Uterus (tissue), 4 donors: ENCODE measurements around the gene COL11A1. TPM values are rescaled to one million over a fixed set of nuclear protein-coding genes. Genes with fewer than 3 reads are reported as not detected.

Experiments used
- DNase-seq, 2 donors: peaks; one replicate each; pipeline ENCODE4 v3.0.0-alpha.2; 2019 to 2020
- H3K27ac ChIP-seq, 2 donors: fragments of 200-600 bp; sonication (generic); 1 replicate in 1 of 2; 2 replicates in 1 of 2; pipeline ENCODE4 v1.5.1; 2016 to 2018
- H3K27me3 ChIP-seq, 2 donors: fragments of 200-600 bp; sonication (generic); one replicate each; pipeline ENCODE4 v1.5.1; 2018 to 2019; ENCODE audit warnings: control low read depth in 1 of 2
- H3K36me3 ChIP-seq, 2 donors: fragments of 200-600 bp; sonication (generic); one replicate each; pipeline ENCODE4 v1.5.1; 2019; ENCODE audit warnings: control low read depth in 1 of 2
- H3K4me1 ChIP-seq, 2 donors: fragments of 200-600 bp; sonication (generic); one replicate each; pipeline ENCODE4 v1.5.1; 2018 to 2019; ENCODE audit warnings: control low read depth in 1 of 2
- H3K4me3 ChIP-seq, 2 donors: fragments of 200-600 bp; sonication (generic); 1 replicate in 1 of 2; 2 replicates in 1 of 2; pipeline ENCODE4 v1.5.1; 2018 to 2019; ENCODE audit warnings: mild to moderate bottlenecking in 1 of 2
- H3K9me3 ChIP-seq, 2 donors: fragments of 200-600 bp; sonication (generic); one replicate each; pipeline ENCODE4 v1.5.1; 2019; ENCODE audit warnings: control low read depth in 1 of 2
- POLR2A ChIP-seq, 2 donors: fragments of 450-650 bp; IDR thresholded peaks; one replicate each; pipeline ENCODE4 v1.6.1; 2016; ENCODE audit warnings: antibody characterized with exemption in 2 of 2, mild to moderate bottlenecking in 1 of 2, moderate library complexity in 1 of 2
- intact Hi-C: fragments of 100-400 bp; cut with DNase I; formaldehyde crosslinking; loops from one replicate; pipeline ENCODE4 v1.15.1; 2023; ENCODE audit warnings: low total_unique reads
- total RNA-seq, 4 donors: library from RNA; depleted of rRNA in 3 of 4; stranded (reverse); fragments of >200 nt in 3 of 4; gene quantifications; one replicate each; pipeline versions ENCODE4 v1.1.0 to v1.2.4, GENCODE V29; 2014 to 2023
- TF ChIP-seq, protein P1 (sequence below), 4 experiments: fragments of 200-600 bp in 2 of 4; fragments of 450-650 bp in 2 of 4; sonication (generic) in 2 of 4; IDR thresholded peaks; one replicate each; pipeline ENCODE4 v1.5.1; 2016 to 2019; ENCODE audit warnings: antibody characterized with exemption in 4 of 4, mild to moderate bottlenecking in 2 of 4, moderate library complexity in 1 of 4
- donor health status: DM: yes; HTN: yes; CAD: no.

Gene COL11A1
- total RNA-seq, 4 donors from 2014 or later: 0.76 to 30.1 TPM; not detected in 2

DNA sequence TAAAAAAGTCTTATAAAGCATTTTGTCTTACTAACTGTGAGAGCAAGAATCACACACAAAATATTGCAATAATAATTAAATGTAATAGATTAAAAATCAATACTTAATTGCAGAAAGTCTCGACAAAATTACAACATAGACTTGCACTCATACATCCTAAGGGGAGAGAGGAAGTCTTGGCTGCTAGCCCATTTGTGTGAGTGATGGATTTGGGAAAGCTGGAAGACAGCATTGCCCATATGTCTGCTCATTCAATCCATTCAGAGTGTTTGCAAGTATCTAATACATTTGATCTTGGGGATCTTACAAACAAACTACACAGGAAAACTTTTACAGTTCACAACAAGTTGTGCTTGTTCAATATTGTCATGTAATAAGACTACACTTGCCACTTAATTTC is 140.5 kb downstream of the COL11A1 start:
- Histone ChIP-seq H3K9me3 (no peaks in the 10 kb centered on the region), H3K27me3 (no peaks in the 10 kb centered on the region), H3K27ac (no peak overlapping the region), H3K4me1 (no peaks in the 10 kb centered on the region), H3K4me3 (no peak overlapping the region), H3K36me3 (no peaks in the 10 kb centered on the region)
- TF ChIP-seq, protein P1, sequence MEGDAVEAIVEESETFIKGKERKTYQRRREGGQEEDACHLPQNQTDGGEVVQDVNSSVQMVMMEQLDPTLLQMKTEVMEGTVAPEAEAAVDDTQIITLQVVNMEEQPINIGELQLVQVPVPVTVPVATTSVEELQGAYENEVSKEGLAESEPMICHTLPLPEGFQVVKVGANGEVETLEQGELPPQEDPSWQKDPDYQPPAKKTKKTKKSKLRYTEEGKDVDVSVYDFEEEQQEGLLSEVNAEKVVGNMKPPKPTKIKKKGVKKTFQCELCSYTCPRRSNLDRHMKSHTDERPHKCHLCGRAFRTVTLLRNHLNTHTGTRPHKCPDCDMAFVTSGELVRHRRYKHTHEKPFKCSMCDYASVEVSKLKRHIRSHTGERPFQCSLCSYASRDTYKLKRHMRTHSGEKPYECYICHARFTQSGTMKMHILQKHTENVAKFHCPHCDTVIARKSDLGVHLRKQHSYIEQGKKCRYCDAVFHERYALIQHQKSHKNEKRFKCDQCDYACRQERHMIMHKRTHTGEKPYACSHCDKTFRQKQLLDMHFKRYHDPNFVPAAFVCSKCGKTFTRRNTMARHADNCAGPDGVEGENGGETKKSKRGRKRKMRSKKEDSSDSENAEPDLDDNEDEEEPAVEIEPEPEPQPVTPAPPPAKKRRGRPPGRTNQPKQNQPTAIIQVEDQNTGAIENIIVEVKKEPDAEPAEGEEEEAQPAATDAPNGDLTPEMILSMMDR (IDR thresholded peaks at IDR 0.05): no peak
- no peak for TF ChIP-seq POLR2A (IDR thresholded peaks at IDR 0.05)
- intact Hi-C loops: no loop called here
- no peak for DNase-seq

DNA sequence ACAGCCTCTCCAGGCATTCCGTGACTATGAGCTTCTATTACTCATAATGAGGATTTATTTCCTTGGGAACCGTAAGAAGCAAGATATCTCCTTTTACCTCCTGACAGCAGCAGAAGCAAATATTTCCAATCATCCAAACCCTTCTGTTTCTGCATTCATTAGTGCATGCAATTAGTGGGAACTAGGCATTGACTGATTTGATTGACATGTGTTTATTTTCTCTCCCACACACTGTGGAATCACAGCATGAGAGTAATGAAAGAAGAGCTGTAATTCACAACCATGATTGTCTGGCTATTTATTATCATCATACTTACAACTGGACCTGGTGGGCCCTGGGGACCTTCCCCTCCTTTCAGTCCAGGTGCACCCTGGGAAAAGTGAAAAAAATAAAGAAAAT is 146.8 kb downstream of the COL11A1 start:
- no peaks in the 10 kb centered on the region for H3K4me1 ChIP-seq
- intact Hi-C loops: no loop called here
- no peak for DNase-seq

DNA sequence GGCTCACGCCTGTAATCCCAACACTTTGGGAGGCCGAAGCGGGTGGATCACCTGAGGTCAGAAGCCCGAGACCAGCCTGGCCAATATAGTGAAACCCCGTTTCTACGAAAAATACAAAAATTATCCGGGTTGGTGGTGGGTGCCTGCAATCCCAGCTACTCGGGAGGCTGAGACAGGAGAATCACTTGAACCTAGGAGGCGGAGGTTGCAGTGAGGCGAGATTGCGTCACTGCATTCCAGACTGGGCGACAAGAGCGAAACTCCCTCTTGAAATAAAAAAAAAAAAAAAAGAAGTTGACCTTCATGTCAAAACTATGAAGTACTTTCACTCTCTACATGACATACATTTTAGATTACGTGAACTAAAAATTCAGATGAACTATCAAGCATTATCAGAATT is 153.7 kb downstream of the COL11A1 start:
- Histone ChIP-seq H3K4me1 (no peaks in the 10 kb centered on the region), H3K27ac (no peak overlapping the region), H3K36me3 (no peaks in the 10 kb centered on the region), H3K27me3 (no peaks in the 10 kb centered on the region), H3K9me3 (no peaks in the 10 kb centered on the region), H3K4me3 (no peak overlapping the region)
- intact Hi-C loops: no loop called here
- DNase-seq: no peak
- no peak for TF ChIP-seq POLR2A (IDR thresholded peaks at IDR 0.05)
- TF ChIP-seq, protein P1 (IDR thresholded peaks at IDR 0.05): no peak

More for the DNA sequence above, 146.8 kb downstream of the COL11A1 start:
- H3K36me3 ChIP-seq: no peaks in the 10 kb centered on the region
- H3K4me3 ChIP-seq: no peak overlapping the region
- TF ChIP-seq POLR2A (IDR thresholded peaks at IDR 0.05): no peak
- TF ChIP-seq, protein P1 (IDR thresholded peaks at IDR 0.05): no peak
- no peaks in the 10 kb centered on the region for H3K9me3 ChIP-seq
- H3K27me3 ChIP-seq: no peaks in the 10 kb centered on the region
- no peak overlapping the region for H3K27ac ChIP-seq

DNA sequence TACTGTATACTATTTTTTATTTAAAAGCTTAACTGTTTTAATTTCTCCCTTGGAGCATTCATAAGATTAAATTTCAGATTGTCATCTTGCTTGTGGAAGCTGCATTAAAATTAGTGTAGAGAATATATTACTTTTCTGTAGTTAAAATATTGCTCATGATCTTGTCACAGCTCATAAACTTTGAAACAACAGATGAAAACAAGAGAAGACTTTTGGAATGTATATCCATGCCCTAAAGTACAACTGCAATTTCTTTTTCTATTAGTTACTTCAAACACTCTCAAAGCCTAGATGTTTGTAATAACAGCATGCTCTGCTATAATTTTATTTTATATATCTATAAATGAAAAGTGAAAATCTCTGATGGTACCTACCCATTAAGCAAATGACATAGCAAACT is 155.9 kb downstream of the COL11A1 start:
- intact Hi-C loops: no loop called here
- TF ChIP-seq, protein P1 (IDR thresholded peaks at IDR 0.05): no peak
- no peak for TF ChIP-seq POLR2A (IDR thresholded peaks at IDR 0.05)
- Histone ChIP-seq H3K36me3 (no peaks in the 10 kb centered on the region), H3K4me1 (no peaks in the 10 kb centered on the region), H3K27ac (no peak overlapping the region), H3K27me3 (no peaks in the 10 kb centered on the region), H3K4me3 (no peak overlapping the region), H3K9me3 (no peaks in the 10 kb centered on the region)
- DNase-seq: no peak

DNA sequence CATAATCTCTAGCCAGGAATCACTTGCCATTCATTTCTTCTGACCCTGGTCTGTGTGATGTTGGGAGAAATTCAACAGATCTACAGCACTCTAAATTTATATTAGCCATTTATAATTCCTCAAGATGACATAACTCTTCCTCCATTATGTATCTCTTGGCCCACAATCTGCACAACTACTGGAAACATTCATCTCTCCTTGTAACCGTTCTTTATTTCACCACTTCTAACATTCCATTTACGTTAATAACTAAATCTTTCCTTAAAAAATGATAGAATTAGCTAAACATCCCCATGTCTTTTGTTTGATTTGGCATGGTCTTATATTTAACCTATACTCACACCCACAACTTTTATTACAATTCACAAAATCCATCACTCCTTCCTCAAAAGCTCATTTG is 166.0 kb downstream of the COL11A1 start:
- no peak for TF ChIP-seq POLR2A (IDR thresholded peaks at IDR 0.05)
- TF ChIP-seq, protein P1 (IDR thresholded peaks at IDR 0.05): no peak

More for the DNA sequence above, 166.0 kb downstream of the COL11A1 start:
- no peak for DNase-seq
- H3K36me3 ChIP-seq: no peaks in the 10 kb centered on the region
- no peaks in the 10 kb centered on the region for H3K9me3 ChIP-seq
- intact Hi-C loops: no loop called here
- H3K4me1 ChIP-seq: no peaks in the 10 kb centered on the region
- no peaks in the 10 kb centered on the region for H3K27me3 ChIP-seq
- H3K4me3 ChIP-seq: no peak overlapping the region
- H3K27ac ChIP-seq: no peak overlapping the region
